ENCODE data around the gene LOXHD1.

Gene LOXHD1

GRCh38 chr18:46429130-46429529 is 227.9 kb downstream of the LOXHD1 start:
- TF ChIP-seq EZH2 (IDR thresholded peaks at IDR 0.05; ENCODE audit: borderline replicate concordance, low read depth, low read length, severe bottlenecking) = no peak
- TF ChIP-seq CTCF (IDR thresholded peaks at IDR 0.05; ENCODE audit: borderline replicate concordance, extremely low read depth, low read length, poor library complexity, severe bottlenecking) = no peak
- no peaks in the 10 kb centered on the region for H3K79me2 ChIP-seq (ENCODE audit: insufficient read depth, low read length)
- no peak overlapping the region for H2AFZ ChIP-seq (ENCODE audit: low read depth, low read length)
- DNase-seq (no peak), ATAC-seq (ENCODE audit: insufficient read depth, low read depth) (no peak)
- H3K4me3 ChIP-seq (ENCODE audit: low read depth in 1 of 2, low read length in 2 of 2) = no peak overlapping the region
- H3K27me3 ChIP-seq (ENCODE audit: insufficient read depth, low read length, poor library complexity) = no peaks in the 10 kb centered on the region
- H4K20me1 ChIP-seq (ENCODE audit: insufficient read depth, low read length) = peaks cover 3% of the 10 kb centered on the region; the same call in 1 of the 2 replicates
- H3K4me1 ChIP-seq (ENCODE audit: insufficient read depth, low read length) = no peaks in the 10 kb centered on the region
- H3K4me2 ChIP-seq (ENCODE audit: insufficient read depth, low read length) = no peak overlapping the region
- H3K9ac ChIP-seq (ENCODE audit: low read depth, low read length) = no peak overlapping the region
- no peaks in the 10 kb centered on the region; the same call in 1 of the 2 replicates for H3K36me3 ChIP-seq (ENCODE audit: insufficient read depth, low read length)
- H3K9me3 ChIP-seq (ENCODE audit: insufficient read depth, low read length, severe bottlenecking) = no peaks in the 10 kb centered on the region
- no peak overlapping the region for H3K27ac ChIP-seq (ENCODE audit: low read length)

- peaks cover 6% of the 10 kb centered on the region; the same call in 1 of the 2 replicates for H4K20me1 ChIP-seq (ENCODE audit: insufficient read depth, low read length)
Observed at GRCh38 chr18:46428368-46428767, 228.7 kb downstream of the LOXHD1 start.

GRCh38 chr18:46427216-46427995 is 229.6 kb downstream of the LOXHD1 start:
- H3K9ac ChIP-seq (ENCODE audit: low read depth, low read length) = no peak overlapping the region
- no peaks in the 10 kb centered on the region for H3K9me3 ChIP-seq (ENCODE audit: insufficient read depth, low read length, severe bottlenecking)
- H4K20me1 ChIP-seq (ENCODE audit: insufficient read depth, low read length) = peaks cover 10% of the 10 kb centered on the region; the same call in 1 of the 2 replicates
- no peak overlapping the region for H3K4me2 ChIP-seq (ENCODE audit: insufficient read depth, low read length)
- H2AFZ ChIP-seq (ENCODE audit: low read depth, low read length) = no peak overlapping the region
- TF ChIP-seq EZH2 (IDR thresholded peaks at IDR 0.05; ENCODE audit: borderline replicate concordance, low read depth, low read length, severe bottlenecking) (no peak), CTCF (IDR thresholded peaks at IDR 0.05; ENCODE audit: borderline replicate concordance, extremely low read depth, low read length, poor library complexity, severe bottlenecking) (no peak)
- ATAC-seq (ENCODE audit: insufficient read depth, low read depth) = no peak
- no peak overlapping the region for H3K4me3 ChIP-seq (ENCODE audit: low read depth in 1 of 2, low read length in 2 of 2)
- no peaks in the 10 kb centered on the region for H3K36me3 ChIP-seq (ENCODE audit: insufficient read depth, low read length)
- DNase-seq = no peak
- no peak overlapping the region for H3K27ac ChIP-seq (ENCODE audit: low read length)
- no peaks in the 10 kb centered on the region for H3K4me1 ChIP-seq (ENCODE audit: insufficient read depth, low read length)
- H3K79me2 ChIP-seq (ENCODE audit: insufficient read depth, low read length) = no peaks in the 10 kb centered on the region
- H3K27me3 ChIP-seq (ENCODE audit: insufficient read depth, low read length, poor library complexity) = no peaks in the 10 kb centered on the region

More at GRCh38 chr18:46428368-46428767, 228.7 kb downstream of the LOXHD1 start:
- no peak for DNase-seq
- Histone ChIP-seq H3K27ac (ENCODE audit: low read length) (no peak overlapping the region), H3K27me3 (ENCODE audit: insufficient read depth, low read length, poor library complexity) (no peaks in the 10 kb centered on the region), H3K9me3 (ENCODE audit: insufficient read depth, low read length, severe bottlenecking) (no peaks in the 10 kb centered on the region), H3K4me2 (ENCODE audit: insufficient read depth, low read length) (no peak overlapping the region), H3K36me3 (ENCODE audit: insufficient read depth, low read length) (no peaks in the 10 kb centered on the region; the same call in 1 of the 2 replicates), H2AFZ (ENCODE audit: low read depth, low read length) (no peak overlapping the region), H3K79me2 (ENCODE audit: insufficient read depth, low read length) (no peaks in the 10 kb centered on the region), H3K4me3 (ENCODE audit: low read depth in 1 of 2, low read length in 2 of 2) (no peak overlapping the region), H3K9ac (ENCODE audit: low read depth, low read length) (no peak overlapping the region), H3K4me1 (ENCODE audit: insufficient read depth, low read length) (no peaks in the 10 kb centered on the region)
- TF ChIP-seq CTCF (IDR thresholded peaks at IDR 0.05; ENCODE audit: borderline replicate concordance, extremely low read depth, low read length, poor library complexity, severe bottlenecking) (no peak), EZH2 (IDR thresholded peaks at IDR 0.05; ENCODE audit: borderline replicate concordance, low read depth, low read length, severe bottlenecking) (no peak)
- no peak for ATAC-seq (ENCODE audit: insufficient read depth, low read depth)
